HepG2 (cell line): ENCODE results near the gene ANKS6.

ENCODE experiments used
- BRF2 ChIP-seq: sonication (generic); formaldehyde crosslinking; IDR thresholded peaks from 2 replicates; pipeline ENCODE4 v1.8.1; 2022; ENCODE audit warnings: mild to moderate bottlenecking, missing genetic modification reagents
- GLI4 ChIP-seq: sonication (generic); formaldehyde crosslinking; IDR thresholded peaks from 2 replicates; pipeline ENCODE4 v1.5.1; 2020; ENCODE audit warnings: missing genetic modification reagents, mild to moderate bottlenecking, moderate library complexity, borderline replicate concordance
- HIVEP1 ChIP-seq: sonication (generic); formaldehyde crosslinking; IDR thresholded peaks from 2 replicates; pipeline ENCODE4 v1.4.0; 2020; ENCODE audit warnings: mild to moderate bottlenecking, missing genetic modification reagents
- STAG1 ChIP-seq: sonication (generic); formaldehyde crosslinking; IDR thresholded peaks from 2 replicates; pipeline ENCODE4 v1.4.0; 2020; ENCODE audit warnings: missing genetic modification reagents

- TF ChIP-seq GLI4 (CRISPR knock-in tag), result no peak
- TF ChIP-seq BRF2 (CRISPR knock-in tag), result no peak
- TF ChIP-seq STAG1 (CRISPR knock-in tag), result no peak
- no peak for TF ChIP-seq HIVEP1 (CRISPR knock-in tag)
Observed at GRCh38 chr9:98771209-98771874, 25.0 kb downstream of the ANKS6 start.
